Measurements from ENCODE around the gene ID1.

Gene ID1

GRCh38 chr20:31568773-31569162, 36.3 kb upstream of the ID1 start:
- H2AK5ac ChIP-seq (ENCODE audit: low read depth, low read length): peak overlapping the region; percentile 51
- no peaks in the 10 kb centered on the region for H3K79me1 ChIP-seq (ENCODE audit: low read depth, low read length)
- H2BK120ac ChIP-seq (ENCODE audit: low read depth, low read length): no peak overlapping the region
- DNase-seq (ENCODE audit: low spot score): no peak
- no peak overlapping the region for H2AFZ ChIP-seq (ENCODE audit: low read length)
- H3K9me3 ChIP-seq (replicated peaks in 1 of 2; ENCODE audit: control insufficient read depth in 2 of 2, insufficient read depth in 1 of 2, low read depth in 1 of 2, low read length in 2 of 2): no peaks in the 10 kb centered on the region
- H3K23ac ChIP-seq (ENCODE audit: low read depth, low read length, poor library complexity): no peak overlapping the region
- no peak overlapping the region for H2BK12ac ChIP-seq (ENCODE audit: low read length)
- peaks cover 22 to 53% of the 10 kb centered on the region in 2 donors for H3K36me3 ChIP-seq (replicated peaks in 1 of 2; ENCODE audit: control insufficient read depth in 2 of 2, insufficient read depth in 2 of 2, low read length in 2 of 2)
- H3K4me3 ChIP-seq (ENCODE audit: low read length in 2 of 2): no peak overlapping the region
- H3K27me3 ChIP-seq (ENCODE audit: control insufficient read depth in 3 of 3, insufficient read depth in 3 of 3, low read depth in 1 of 3, low read length in 3 of 3): no peaks in the 10 kb centered on the region
- H3K14ac ChIP-seq (ENCODE audit: low read length): no peak overlapping the region
- H3K27ac ChIP-seq (replicated peaks; ENCODE audit: low read length): no peak overlapping the region
- no CpG with 5 or more reads among the region's 5 CpGs for WGBS, 2 donors (ENCODE audit: extremely low coverage in 2 of 2, insufficient read length in 2 of 2, insufficient replicate concordance in 1 of 2)
- no peak overlapping the region for H2BK15ac ChIP-seq (ENCODE audit: low read length)
- peaks cover 8% of the 10 kb centered on the region in 2 donors for H3K4me1 ChIP-seq (ENCODE audit: control insufficient read depth in 2 of 2, insufficient read depth in 1 of 2, low read depth in 1 of 2, low read length in 2 of 2)
- peak overlapping the region; percentile 56 for H3K9ac ChIP-seq (ENCODE audit: low read depth, low read length, poor library complexity)
- H2BK5ac ChIP-seq (ENCODE audit: low read length): no peak overlapping the region
- no peak overlapping the region for H4K91ac ChIP-seq (ENCODE audit: low read depth, low read length, poor library complexity)
- no peak overlapping the region for H3K4ac ChIP-seq (ENCODE audit: low read length)
- H3K18ac ChIP-seq (ENCODE audit: low read length): peak overlapping the region; percentile 3
- no peak overlapping the region for H4K8ac ChIP-seq (ENCODE audit: low read depth, low read length)
- H3K4me2 ChIP-seq (ENCODE audit: insufficient read depth, low read length, poor library complexity, severe bottlenecking): no peak overlapping the region

DNA sequence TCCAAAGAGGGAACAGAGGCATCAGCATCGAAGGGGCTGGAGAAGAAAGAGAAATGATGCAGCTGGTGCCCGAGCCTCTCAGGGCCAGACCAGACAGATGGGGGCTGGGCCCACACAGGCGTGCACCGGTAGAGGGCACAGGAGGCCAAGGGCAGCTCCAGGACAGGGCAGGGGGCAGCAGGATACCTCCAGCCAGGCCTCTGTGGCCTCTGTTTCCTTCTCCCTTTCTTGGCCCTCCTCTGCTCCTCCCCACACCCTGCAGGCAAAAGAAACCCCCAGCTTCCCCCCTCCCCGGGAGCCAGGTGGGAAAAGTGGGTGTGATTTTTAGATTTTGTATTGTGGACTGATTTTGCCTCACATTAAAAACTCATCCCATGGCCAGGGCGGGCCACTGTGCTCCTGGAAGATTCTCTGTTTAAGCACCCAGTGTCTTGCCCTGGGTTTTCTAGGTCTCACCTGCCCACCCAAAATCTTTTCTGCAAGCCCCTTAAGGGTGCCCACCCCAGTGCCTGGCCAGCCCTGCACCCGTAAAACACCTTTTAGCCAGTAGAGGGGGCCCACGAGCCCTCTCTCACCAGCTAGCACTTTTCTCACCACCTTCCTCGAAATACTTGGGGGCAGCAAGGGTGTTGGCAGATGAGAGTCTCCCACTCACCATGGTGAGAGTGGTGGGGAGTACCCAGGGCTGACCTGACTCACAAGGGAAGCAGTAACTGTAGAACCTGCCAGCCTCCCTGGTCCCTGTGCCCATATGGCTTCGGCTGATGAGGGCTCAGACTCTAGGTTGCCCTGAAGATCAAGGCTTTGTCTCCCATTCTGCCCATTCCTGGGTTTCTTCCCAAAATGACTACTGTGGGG, 35.7 kb upstream of the ID1 start:
- no peak overlapping the region for H4K8ac ChIP-seq (ENCODE audit: low read depth, low read length)
- no peak overlapping the region for H2BK5ac ChIP-seq (ENCODE audit: low read length)
- DNase-seq (ENCODE audit: low spot score): no peak
- no peak overlapping the region for H4K91ac ChIP-seq (ENCODE audit: low read depth, low read length, poor library complexity)
- H2BK12ac ChIP-seq (ENCODE audit: low read length): peak overlapping the region; percentile 33
- WGBS, 2 donors (ENCODE audit: extremely low coverage in 2 of 2, insufficient read length in 2 of 2, insufficient replicate concordance in 1 of 2): no CpG with 5 or more reads among the region's 10 CpGs
- no peaks in the 10 kb centered on the region for H3K27me3 ChIP-seq (ENCODE audit: control insufficient read depth in 3 of 3, insufficient read depth in 3 of 3, low read depth in 1 of 3, low read length in 3 of 3)
- H3K4me1 ChIP-seq (ENCODE audit: control insufficient read depth in 2 of 2, insufficient read depth in 1 of 2, low read depth in 1 of 2, low read length in 2 of 2): peaks cover 8% of the 10 kb centered on the region in 2 donors
- H3K18ac ChIP-seq (ENCODE audit: low read length): peak overlapping the region; percentile 61
- no peak overlapping the region for H3K9ac ChIP-seq (ENCODE audit: low read depth, low read length, poor library complexity)
- no peaks in the 10 kb centered on the region for H3K9me3 ChIP-seq (replicated peaks in 1 of 2; ENCODE audit: control insufficient read depth in 2 of 2, insufficient read depth in 1 of 2, low read depth in 1 of 2, low read length in 2 of 2)
- no peak overlapping the region for H3K4ac ChIP-seq (ENCODE audit: low read length)
- no peak overlapping the region for H3K4me2 ChIP-seq (ENCODE audit: insufficient read depth, low read length, poor library complexity, severe bottlenecking)
- no peaks in the 10 kb centered on the region for H3K79me1 ChIP-seq (ENCODE audit: low read depth, low read length)
- H2BK120ac ChIP-seq (ENCODE audit: low read depth, low read length): no peak overlapping the region
- no peak overlapping the region for H3K4me3 ChIP-seq (ENCODE audit: low read length in 2 of 2)
- no peak overlapping the region for H3K23ac ChIP-seq (ENCODE audit: low read depth, low read length, poor library complexity)
- no peak overlapping the region for H2AFZ ChIP-seq (ENCODE audit: low read length)
- H3K27ac ChIP-seq (replicated peaks; ENCODE audit: low read length): no peak overlapping the region
- H3K36me3 ChIP-seq (replicated peaks in 1 of 2; ENCODE audit: control insufficient read depth in 2 of 2, insufficient read depth in 2 of 2, low read length in 2 of 2): peaks cover 17 to 46% of the 10 kb centered on the region in 2 donors
- H2BK15ac ChIP-seq (ENCODE audit: low read length): peak overlapping the region; percentile 6
- no peak overlapping the region for H3K14ac ChIP-seq (ENCODE audit: low read length)
- H2AK5ac ChIP-seq (ENCODE audit: low read depth, low read length): peak overlapping the region; percentile 51

DNA sequence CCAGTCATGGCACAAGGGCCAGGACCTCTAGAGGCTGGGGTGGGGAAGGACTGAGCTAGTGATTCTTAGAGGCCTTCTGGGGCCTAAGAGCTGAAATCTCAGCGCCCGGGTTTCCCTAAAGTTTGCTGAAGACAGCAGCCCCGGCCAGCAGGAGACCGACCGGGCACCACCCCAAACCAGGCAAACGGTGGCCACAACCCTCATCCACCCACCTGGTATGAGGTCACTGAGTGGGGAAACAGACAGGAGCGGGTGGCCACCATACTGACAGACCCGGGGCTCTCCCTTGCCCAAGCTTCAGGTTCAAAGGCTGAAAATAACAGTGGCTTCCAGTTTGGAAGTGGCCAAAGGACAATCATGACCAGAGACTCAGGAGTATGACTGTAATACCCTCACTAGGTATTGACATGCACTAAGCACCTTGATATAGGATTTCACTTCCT, 35.0 kb upstream of the ID1 start:
- Histone ChIP-seq H3K27ac (replicated peaks; ENCODE audit: low read length) (no peak overlapping the region), H2AFZ (ENCODE audit: low read length) (no peak overlapping the region), H3K4me3 (ENCODE audit: low read length in 2 of 2) (no peak overlapping the region), H3K4me2 (ENCODE audit: insufficient read depth, low read length, poor library complexity, severe bottlenecking) (no peak overlapping the region), H3K23ac (ENCODE audit: low read depth, low read length, poor library complexity) (no peak overlapping the region), H3K18ac (ENCODE audit: low read length) (no peak overlapping the region), H3K79me1 (ENCODE audit: low read depth, low read length) (no peaks in the 10 kb centered on the region), H2BK15ac (ENCODE audit: low read length) (peak overlapping the region; percentile 6), H2BK12ac (ENCODE audit: low read length) (no peak overlapping the region), H3K4me1 (ENCODE audit: control insufficient read depth in 2 of 2, insufficient read depth in 1 of 2, low read depth in 1 of 2, low read length in 2 of 2) (peaks cover 8% of the 10 kb centered on the region in 2 donors), H2BK120ac (ENCODE audit: low read depth, low read length) (no peak overlapping the region), H2BK5ac (ENCODE audit: low read length) (no peak overlapping the region), H3K36me3 (replicated peaks in 1 of 2; ENCODE audit: control insufficient read depth in 2 of 2, insufficient read depth in 2 of 2, low read length in 2 of 2) (peaks cover 16 to 44% of the 10 kb centered on the region in 2 donors), H3K9ac (ENCODE audit: low read depth, low read length, poor library complexity) (no peak overlapping the region), H3K4ac (ENCODE audit: low read length) (no peak overlapping the region), H3K9me3 (replicated peaks in 1 of 2; ENCODE audit: control insufficient read depth in 2 of 2, insufficient read depth in 1 of 2, low read depth in 1 of 2, low read length in 2 of 2) (no peaks in the 10 kb centered on the region), H2AK5ac (ENCODE audit: low read depth, low read length) (no peak overlapping the region), H3K14ac (ENCODE audit: low read length) (no peak overlapping the region), H4K8ac (ENCODE audit: low read depth, low read length) (no peak overlapping the region), H4K91ac (ENCODE audit: low read depth, low read length, poor library complexity) (no peak overlapping the region), H3K27me3 (ENCODE audit: control insufficient read depth in 3 of 3, insufficient read depth in 3 of 3, low read depth in 1 of 3, low read length in 3 of 3) (no peaks in the 10 kb centered on the region)
- DNase-seq (ENCODE audit: low spot score): no peak
- WGBS, 2 donors (ENCODE audit: extremely low coverage in 2 of 2, insufficient read length in 2 of 2, insufficient replicate concordance in 1 of 2): no CpG with 5 or more reads among the region's 8 CpGs

DNA sequence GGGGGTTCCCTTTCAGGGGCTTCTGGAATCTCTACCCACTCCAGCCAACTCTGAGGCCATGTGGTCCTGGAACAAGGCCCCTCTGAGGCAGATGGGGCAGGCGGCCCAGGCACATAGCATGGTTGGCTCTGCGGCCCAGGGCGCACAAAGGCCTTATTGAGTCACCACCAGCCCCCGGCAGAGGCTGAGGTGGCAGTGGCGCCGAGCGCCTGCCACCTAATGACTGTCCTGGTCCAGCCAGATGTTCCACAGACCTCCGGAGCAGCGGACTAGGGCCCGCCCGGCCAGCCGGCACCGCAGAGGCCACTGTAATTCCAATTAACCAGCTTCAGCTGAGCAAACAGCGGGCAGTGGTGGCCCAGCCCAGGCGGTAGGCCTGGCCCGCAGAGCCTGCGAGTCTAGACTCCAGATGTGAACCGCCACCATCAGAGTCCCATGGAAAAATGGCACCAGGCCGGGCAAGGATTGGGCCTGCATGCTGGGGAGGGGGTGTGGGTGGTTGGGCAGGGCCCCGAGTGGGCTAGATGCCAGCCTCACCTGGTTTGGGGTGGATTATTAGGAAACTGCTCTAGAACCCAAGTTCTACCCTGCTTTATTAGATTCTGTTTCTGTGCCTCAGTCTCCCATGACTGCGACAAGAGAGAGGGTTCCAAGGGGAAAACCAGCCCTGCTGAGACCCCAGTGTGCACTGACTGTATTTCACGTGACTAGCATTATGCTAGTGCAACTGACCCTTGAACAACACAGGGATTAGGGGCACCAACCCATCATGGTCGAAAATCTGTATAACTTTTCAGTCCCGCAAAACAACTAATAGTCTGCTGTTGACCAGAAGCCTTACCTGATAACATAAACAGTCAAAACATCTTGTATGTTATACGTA, 34.1 kb upstream of the ID1 start:
- WGBS, 2 donors (ENCODE audit: extremely low coverage in 2 of 2, insufficient read length in 2 of 2, insufficient replicate concordance in 1 of 2): no CpG with 5 or more reads among the region's 25 CpGs

More for the DNA sequence above, 34.1 kb upstream of the ID1 start:
- Histone ChIP-seq H2BK12ac (ENCODE audit: low read length) (no peak overlapping the region), H3K27ac (replicated peaks; ENCODE audit: low read length) (no peak overlapping the region), H3K79me1 (ENCODE audit: low read depth, low read length) (no peaks in the 10 kb centered on the region), H3K18ac (ENCODE audit: low read length) (peak overlapping the region; percentile 12), H3K4me1 (ENCODE audit: control insufficient read depth in 2 of 2, insufficient read depth in 1 of 2, low read depth in 1 of 2, low read length in 2 of 2) (peaks cover 8% of the 10 kb centered on the region in 2 donors), H2AFZ (ENCODE audit: low read length) (no peak overlapping the region), H3K9me3 (replicated peaks in 1 of 2; ENCODE audit: control insufficient read depth in 2 of 2, insufficient read depth in 1 of 2, low read depth in 1 of 2, low read length in 2 of 2) (no peaks in the 10 kb centered on the region), H2BK15ac (ENCODE audit: low read length) (no peak overlapping the region), H3K36me3 (replicated peaks in 1 of 2; ENCODE audit: control insufficient read depth in 2 of 2, insufficient read depth in 2 of 2, low read length in 2 of 2) (peaks cover 11 to 36% of the 10 kb centered on the region in 2 donors), H3K23ac (ENCODE audit: low read depth, low read length, poor library complexity) (no peak overlapping the region), H3K27me3 (ENCODE audit: control insufficient read depth in 3 of 3, insufficient read depth in 3 of 3, low read depth in 1 of 3, low read length in 3 of 3) (no peaks in the 10 kb centered on the region), H2AK5ac (ENCODE audit: low read depth, low read length) (peak overlapping the region; percentile 36), H4K91ac (ENCODE audit: low read depth, low read length, poor library complexity) (no peak overlapping the region), H3K14ac (ENCODE audit: low read length) (no peak overlapping the region), H2BK5ac (ENCODE audit: low read length) (no peak overlapping the region), H3K4ac (ENCODE audit: low read length) (no peak overlapping the region), H4K8ac (ENCODE audit: low read depth, low read length) (no peak overlapping the region), H3K4me3 (ENCODE audit: low read length in 2 of 2) (no peak overlapping the region), H3K4me2 (ENCODE audit: insufficient read depth, low read length, poor library complexity, severe bottlenecking) (no peak overlapping the region), H3K9ac (ENCODE audit: low read depth, low read length, poor library complexity) (no peak overlapping the region), H2BK120ac (ENCODE audit: low read depth, low read length) (no peak overlapping the region)
- no peak for DNase-seq (ENCODE audit: low spot score)

Data from neuronal stem cell (in vitro differentiated cells).